Measurements from ENCODE around the gene DNAJC1.

DNA sequence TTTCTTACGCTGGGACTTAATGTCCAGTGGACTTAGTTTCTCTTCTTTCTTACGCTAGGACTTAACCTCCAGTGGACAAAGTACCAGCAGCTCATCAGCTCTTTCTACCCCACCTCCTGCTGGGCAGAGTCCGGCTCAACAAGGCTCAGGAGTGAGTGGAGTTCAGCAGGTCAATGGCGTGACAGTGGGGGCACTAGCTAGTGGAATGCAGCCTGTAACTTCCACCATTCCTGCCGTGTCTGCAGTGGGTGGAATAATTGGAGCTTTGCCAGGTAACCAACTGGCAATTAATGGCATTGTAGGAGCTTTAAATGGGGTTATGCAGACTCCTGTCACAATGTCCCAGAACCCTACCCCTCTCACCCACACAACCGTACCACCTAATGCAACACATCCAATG is 269.8 kb downstream of the DNAJC1 start:
- TF ChIP-seq, protein P1, sequence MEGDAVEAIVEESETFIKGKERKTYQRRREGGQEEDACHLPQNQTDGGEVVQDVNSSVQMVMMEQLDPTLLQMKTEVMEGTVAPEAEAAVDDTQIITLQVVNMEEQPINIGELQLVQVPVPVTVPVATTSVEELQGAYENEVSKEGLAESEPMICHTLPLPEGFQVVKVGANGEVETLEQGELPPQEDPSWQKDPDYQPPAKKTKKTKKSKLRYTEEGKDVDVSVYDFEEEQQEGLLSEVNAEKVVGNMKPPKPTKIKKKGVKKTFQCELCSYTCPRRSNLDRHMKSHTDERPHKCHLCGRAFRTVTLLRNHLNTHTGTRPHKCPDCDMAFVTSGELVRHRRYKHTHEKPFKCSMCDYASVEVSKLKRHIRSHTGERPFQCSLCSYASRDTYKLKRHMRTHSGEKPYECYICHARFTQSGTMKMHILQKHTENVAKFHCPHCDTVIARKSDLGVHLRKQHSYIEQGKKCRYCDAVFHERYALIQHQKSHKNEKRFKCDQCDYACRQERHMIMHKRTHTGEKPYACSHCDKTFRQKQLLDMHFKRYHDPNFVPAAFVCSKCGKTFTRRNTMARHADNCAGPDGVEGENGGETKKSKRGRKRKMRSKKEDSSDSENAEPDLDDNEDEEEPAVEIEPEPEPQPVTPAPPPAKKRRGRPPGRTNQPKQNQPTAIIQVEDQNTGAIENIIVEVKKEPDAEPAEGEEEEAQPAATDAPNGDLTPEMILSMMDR (IDR thresholded peaks at IDR 0.05; ENCODE audit: insufficient read depth, low read depth, low read length): no peak
- no peak for TF ChIP-seq EZH2 (IDR thresholded peaks at IDR 0.05; ENCODE audit: insufficient read depth, low read length)

All from astrocyte (in vitro differentiated cells and primary cell).